Frontal cortex (tissue), 1 donor: ENCODE data around the gene POLR2M. TPM values are rescaled to one million over a fixed set of nuclear protein-coding genes. Genes with fewer than 3 reads are reported as not detected.

ENCODE experiments used
- total RNA-seq: library from RNA; depleted of rRNA; stranded (reverse); fragments of >200 nt; gene quantifications from one replicate; pipeline ENCODE4 v1.2.3, GENCODE V29; 2014

POLR2M gene
- total RNA-seq, 1 donor from 2014 or later: 563 TPM

Other genes with a start within 250 kb of the POLR2M start
- gene MYZAP, start 114.8 kb upstream of the POLR2M start, total RNA-seq: 1.6 TPM